Ramos (cell line): ENCODE data around the gene MYO7A.

ENCODE experiments used
- in situ Hi-C: fragments of 300-500 bp; cut with MboI; formaldehyde crosslinking; loops from one replicate; pipeline ENCODE4 v1.14.3; 2022; ENCODE audit warnings: low sequenced_read_pairs; ENCODE audit not compliant: unreplicated experiment

The MYO7A gene

DNA sequence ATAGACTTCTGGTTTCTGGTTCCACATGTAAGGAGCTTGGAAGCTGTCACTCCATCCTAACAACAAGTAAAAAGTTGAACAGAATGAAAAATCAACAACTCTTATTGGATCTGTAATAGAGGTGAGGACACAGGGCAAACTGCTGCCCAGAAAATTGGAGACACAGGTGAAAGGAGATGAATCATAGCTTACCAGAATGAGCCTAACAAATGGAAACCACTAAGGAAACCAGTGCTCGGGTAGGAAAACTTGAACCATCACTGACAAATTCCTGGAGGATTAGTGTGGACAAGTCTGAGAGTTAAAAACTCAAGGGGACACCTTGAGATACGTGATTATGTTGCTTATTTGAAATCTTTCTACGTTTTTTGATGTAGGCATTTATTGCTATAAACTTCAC, 121.4 kb downstream of the MYO7A start:
- in situ Hi-C loops = no loop called here

DNA sequence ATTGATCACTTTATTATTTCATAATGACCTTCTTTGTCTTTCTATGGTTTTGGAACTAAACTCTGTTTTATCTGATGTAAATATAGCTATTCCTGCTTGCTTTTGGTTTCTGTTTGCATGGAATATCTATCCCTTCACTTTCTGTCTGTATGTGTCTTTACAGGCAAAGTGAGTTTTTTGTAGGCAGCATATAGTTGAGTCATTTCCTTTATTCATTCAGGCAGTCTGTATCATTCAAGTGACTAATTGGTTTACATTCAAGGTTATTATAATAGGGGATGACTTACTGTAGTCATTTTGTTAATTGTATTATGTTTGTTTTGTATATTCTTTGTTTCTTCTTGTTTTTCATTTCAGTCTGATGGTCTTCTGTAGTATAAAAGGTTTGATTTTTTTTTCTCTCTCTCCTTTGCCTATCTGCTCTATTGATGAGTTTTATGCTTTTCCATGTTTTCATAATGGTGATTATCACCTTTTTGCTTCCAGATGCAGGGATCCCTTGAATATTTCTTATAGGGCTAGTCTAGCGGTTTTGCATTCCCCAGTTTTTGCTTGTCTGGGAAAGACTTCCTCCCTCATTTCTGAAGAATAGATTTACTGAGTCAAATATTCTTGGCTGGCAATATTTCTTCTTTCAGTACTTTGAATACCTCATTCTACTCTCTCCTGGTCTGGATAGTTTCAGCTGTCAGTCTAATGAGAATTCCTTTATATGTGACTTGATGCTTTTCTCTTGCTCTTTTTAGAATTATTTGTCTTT, 123.0 kb downstream of the MYO7A start:
- in situ Hi-C loops = no loop called here

DNA sequence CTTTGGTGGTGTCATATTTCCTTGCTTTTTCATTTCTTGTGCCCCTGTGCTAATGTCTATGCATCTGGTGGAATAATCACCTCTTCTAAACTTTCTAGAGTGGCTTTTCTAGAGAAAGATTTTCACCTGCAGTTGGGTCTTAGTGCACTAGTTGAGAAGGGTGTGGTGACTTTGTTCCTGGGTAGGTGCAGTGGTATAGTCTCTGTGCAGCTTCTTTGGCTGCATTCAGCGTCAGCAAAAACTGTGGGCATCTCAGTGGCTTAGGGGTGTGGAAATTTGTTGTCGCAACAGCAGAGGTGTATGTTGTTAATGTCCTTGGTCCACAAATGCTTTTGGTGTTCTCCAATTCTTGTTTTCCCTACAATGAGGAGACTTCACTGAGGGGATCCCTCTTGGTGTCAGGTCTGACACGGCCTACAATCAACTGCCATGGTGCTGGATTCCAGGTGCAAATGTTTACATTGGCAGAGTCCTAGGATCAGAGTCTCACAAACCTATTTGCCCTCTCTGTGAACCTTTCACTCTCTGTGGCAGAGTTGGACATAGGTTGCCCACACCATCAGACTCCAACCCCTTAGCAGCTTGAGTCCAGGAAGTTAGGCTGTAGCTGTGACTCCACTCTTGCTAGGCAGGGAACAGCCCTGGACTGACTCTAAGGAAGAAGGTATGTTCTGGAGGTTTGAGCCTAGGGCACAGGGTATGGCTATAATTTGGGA, 124.7 kb downstream of the MYO7A start:
- in situ Hi-C loops = no loop called here

DNA sequence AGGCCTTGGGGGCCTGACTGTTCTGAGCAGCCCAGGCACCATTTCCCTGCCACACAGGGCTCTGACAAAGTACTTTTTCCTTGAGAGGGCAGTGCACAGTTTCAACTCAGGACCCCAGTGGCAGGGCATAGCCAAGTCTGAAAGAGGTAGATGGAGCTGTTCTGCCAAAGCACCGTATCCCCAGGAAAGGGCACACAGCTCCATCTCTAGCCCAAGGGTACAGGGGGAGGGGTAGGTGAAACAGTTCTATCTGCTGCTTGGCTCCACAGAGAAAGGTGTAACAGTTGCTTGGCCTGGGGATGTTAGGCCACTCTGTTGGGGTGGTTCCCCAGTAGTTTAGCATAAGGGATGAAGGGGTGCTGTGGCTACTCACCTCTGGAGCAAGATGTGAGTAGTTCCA, 125.6 kb downstream of the MYO7A start:
- in situ Hi-C loops = no loop called here

GRCh38 chr11:77259641-77260040, 131.6 kb downstream of the MYO7A start:
- in situ Hi-C loops = no loop called here

- in situ Hi-C loops = no loop called here
Measured at GRCh38 chr11:77262803-77263202, 134.8 kb downstream of the MYO7A start.
